Measurements from ENCODE around the gene ZYG11A. TPM values are rescaled to one million over a fixed set of nuclear protein-coding genes. Genes with fewer than 3 reads are reported as not detected.
"Not testable (repeated sequence)": the region's sequence is repeated elsewhere in the genome, so short reads cannot be mapped to it uniquely, and the experiment has no call there.

The ZYG11A gene
- total and polyA plus RNA-seq, 2 donors (not counting 1 experiment from before 2014, with no cell fraction given), result 0.28 to 0.50 TPM

- Histone ChIP-seq H2AFZ (ENCODE audit: low read length) (no peak overlapping the region), H4K20me1 (ENCODE audit: control insufficient read depth, extremely low read depth, insufficient read depth, low read length) (no peaks in the 10 kb centered on the region), H3K9me3 (ENCODE audit: control insufficient read depth, insufficient read depth, low read depth, low read length) (no peaks in the 10 kb centered on the region), H3K4me3 (replicated peaks in 1 of 4; ENCODE audit: control extremely low read depth in 1 of 4, insufficient read depth in 1 of 4, low read depth in 3 of 4, low read length in 4 of 4) (no peak overlapping the region), H3K27me3 (ENCODE audit: control insufficient read depth, insufficient read depth, low read length) (no peaks in the 10 kb centered on the region), H3K4me2 (ENCODE audit: extremely low read depth, insufficient read depth, low read length) (no peak overlapping the region), H3K79me2 (ENCODE audit: control insufficient read depth, insufficient read depth, low read length) (no peaks in the 10 kb centered on the region), H3K27ac (ENCODE audit: insufficient read depth, low read length) (no peak overlapping the region), H3K36me3 (ENCODE audit: control insufficient read depth, insufficient read depth, low read length) (no peaks in the 10 kb centered on the region), H3K4me1 (ENCODE audit: control insufficient read depth, extremely low read depth, insufficient read depth, low read length) (no peaks in the 10 kb centered on the region), H3K9ac (ENCODE audit: insufficient read depth, low read length) (no peak overlapping the region)
- TF ChIP-seq EZH2 (IDR thresholded peaks at IDR 0.05; ENCODE audit: low read length, missing control alignments) (no peak), CTCF (conservative IDR thresholded peaks at IDR 0.05 in 1 of 2, IDR thresholded peaks at IDR 0.05 in 1 of 2; ENCODE audit: low read depth in 1 of 2, low read length in 2 of 2) (no peak)
- DNase-seq (ENCODE audit: low read depth in 2 of 2), result no peak
Observed at GRCh38 chr1:52834798-52835197, 7.8 kb upstream of the ZYG11A start.

- H3K9me3 ChIP-seq (ENCODE audit: control insufficient read depth, insufficient read depth, low read depth, low read length), result no peaks in the 10 kb centered on the region
- no peak overlapping the region for H3K27ac ChIP-seq (ENCODE audit: insufficient read depth, low read length)
- H3K4me2 ChIP-seq (ENCODE audit: extremely low read depth, insufficient read depth, low read length), result no peak overlapping the region
- no peaks in the 10 kb centered on the region for H3K4me1 ChIP-seq (ENCODE audit: control insufficient read depth, extremely low read depth, insufficient read depth, low read length)
- no peak for DNase-seq (ENCODE audit: low read depth in 2 of 2)
- no peak overlapping the region for H2AFZ ChIP-seq (ENCODE audit: low read length)
- no peak for TF ChIP-seq EZH2 (IDR thresholded peaks at IDR 0.05; ENCODE audit: low read length, missing control alignments)
- no peak for TF ChIP-seq CTCF (conservative IDR thresholded peaks at IDR 0.05 in 1 of 2, IDR thresholded peaks at IDR 0.05 in 1 of 2; ENCODE audit: low read depth in 1 of 2, low read length in 2 of 2)
- H3K4me3 ChIP-seq (replicated peaks in 1 of 4; ENCODE audit: control extremely low read depth in 1 of 4, insufficient read depth in 1 of 4, low read depth in 3 of 4, low read length in 4 of 4), result no peak overlapping the region
- H4K20me1 ChIP-seq (ENCODE audit: control insufficient read depth, extremely low read depth, insufficient read depth, low read length), result no peaks in the 10 kb centered on the region
- H3K36me3 ChIP-seq (ENCODE audit: control insufficient read depth, insufficient read depth, low read length), result no peaks in the 10 kb centered on the region
- H3K9ac ChIP-seq (ENCODE audit: insufficient read depth, low read length), result no peak overlapping the region
- H3K27me3 ChIP-seq (ENCODE audit: control insufficient read depth, insufficient read depth, low read length), result no peaks in the 10 kb centered on the region
- H3K79me2 ChIP-seq (ENCODE audit: control insufficient read depth, insufficient read depth, low read length), result no peaks in the 10 kb centered on the region
Observed at GRCh38 chr1:52836035-52836434, 6.5 kb upstream of the ZYG11A start.

GRCh38 chr1:52839175-52839574 is 3.4 kb upstream of the ZYG11A start:
- H3K79me2 ChIP-seq (ENCODE audit: control insufficient read depth, insufficient read depth, low read length); H3K27ac ChIP-seq (ENCODE audit: insufficient read depth, low read length); H3K9ac ChIP-seq (ENCODE audit: insufficient read depth, low read length); H3K36me3 ChIP-seq (ENCODE audit: control insufficient read depth, insufficient read depth, low read length); H2AFZ ChIP-seq (ENCODE audit: low read length); DNase-seq (ENCODE audit: low read depth in 2 of 2); H4K20me1 ChIP-seq (ENCODE audit: control insufficient read depth, extremely low read depth, insufficient read depth, low read length); H3K4me2 ChIP-seq (ENCODE audit: extremely low read depth, insufficient read depth, low read length); H3K27me3 ChIP-seq (ENCODE audit: control insufficient read depth, insufficient read depth, low read length); H3K4me3 ChIP-seq (replicated peaks in 1 of 4; ENCODE audit: control extremely low read depth in 1 of 4, insufficient read depth in 1 of 4, low read depth in 3 of 4, low read length in 4 of 4); H3K9me3 ChIP-seq (ENCODE audit: control insufficient read depth, insufficient read depth, low read depth, low read length); H3K4me1 ChIP-seq (ENCODE audit: control insufficient read depth, extremely low read depth, insufficient read depth, low read length): not testable (repeated sequence)

- not testable (repeated sequence) for H3K4me3 ChIP-seq (replicated peaks in 1 of 4; ENCODE audit: control extremely low read depth in 1 of 4, insufficient read depth in 1 of 4, low read depth in 3 of 4, low read length in 4 of 4); H3K4me2 ChIP-seq (ENCODE audit: extremely low read depth, insufficient read depth, low read length); H3K36me3 ChIP-seq (ENCODE audit: control insufficient read depth, insufficient read depth, low read length); H3K9me3 ChIP-seq (ENCODE audit: control insufficient read depth, insufficient read depth, low read depth, low read length); H4K20me1 ChIP-seq (ENCODE audit: control insufficient read depth, extremely low read depth, insufficient read depth, low read length); DNase-seq (ENCODE audit: low read depth in 2 of 2); H3K4me1 ChIP-seq (ENCODE audit: control insufficient read depth, extremely low read depth, insufficient read depth, low read length); H3K27me3 ChIP-seq (ENCODE audit: control insufficient read depth, insufficient read depth, low read length); H3K27ac ChIP-seq (ENCODE audit: insufficient read depth, low read length); H3K9ac ChIP-seq (ENCODE audit: insufficient read depth, low read length); H2AFZ ChIP-seq (ENCODE audit: low read length); H3K79me2 ChIP-seq (ENCODE audit: control insufficient read depth, insufficient read depth, low read length)
Observed at GRCh38 chr1:52845119-52845518, 2.6 kb downstream of the ZYG11A start.
